ENCODE data around the gene AAMP.

The AAMP gene

DNA sequence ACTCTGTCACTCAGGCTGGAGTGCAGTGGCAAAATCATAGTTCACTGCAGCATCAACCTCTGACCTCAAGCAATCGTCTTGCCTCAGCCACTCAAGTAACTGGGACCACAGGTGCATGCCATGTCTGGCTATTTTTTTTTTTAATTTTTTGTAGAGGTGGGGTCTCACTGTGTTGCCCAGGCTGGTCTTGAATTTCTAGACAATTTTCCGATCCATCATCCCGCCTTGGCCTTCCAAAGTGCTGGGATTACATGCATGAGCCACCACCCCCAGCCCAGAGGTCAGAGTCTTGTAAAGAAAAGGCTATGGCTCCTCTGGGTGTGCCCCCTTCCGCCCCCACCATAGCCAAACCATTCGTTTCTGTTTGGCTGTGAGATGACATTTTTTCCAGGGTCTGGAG, 35.4 kb upstream of the AAMP start:
- Mint-ChIP-seq H3K27me3 (peaks cover 0 to 17% of the 10 kb centered on the region in 2 donors), H3K36me3 (ENCODE audit: insufficient read depth) (peaks cover 8% of the 10 kb centered on the region), H3K4me1 (ENCODE audit: low read depth in 2 of 2) (peaks cover 4 to 6% of the 10 kb centered on the region in 2 donors), H3K9me3 (no peaks in the 10 kb centered on the region), H3K27ac (no peak overlapping the region), H3K4me3 (no peak overlapping the region)
- ATAC-seq (replicated peaks): no peak
- DNase-seq: no peak

- Mint-ChIP-seq H3K36me3 (ENCODE audit: insufficient read depth) (peaks cover 7% of the 10 kb centered on the region), H3K27ac (peak overlapping the region in 1 of 2 donors; percentile 62), H3K4me1 (ENCODE audit: low read depth in 2 of 2) (peaks cover 4 to 6% of the 10 kb centered on the region in 2 donors), H3K4me3 (no peak overlapping the region), H3K9me3 (no peaks in the 10 kb centered on the region), H3K27me3 (no peaks in the 10 kb centered on the region)
- ATAC-seq (replicated peaks): peak; percentile 99
- DNase-seq: peak; percentile 89 to 92 (median 89)
Observed at GRCh38 chr2:218301176-218301819, 31.4 kb upstream of the AAMP start.

GRCh38 chr2:218300141-218300540, 30.2 kb upstream of the AAMP start:
- H3K4me3 Mint-ChIP-seq: no peak overlapping the region
- peaks cover 6% of the 10 kb centered on the region in 2 donors for H3K4me1 Mint-ChIP-seq (ENCODE audit: low read depth in 2 of 2)
- DNase-seq (no peak), ATAC-seq (replicated peaks) (no peak)
- no peak overlapping the region for H3K27ac Mint-ChIP-seq
- H3K27me3 Mint-ChIP-seq: no peaks in the 10 kb centered on the region
- peaks cover 7% of the 10 kb centered on the region for H3K36me3 Mint-ChIP-seq (ENCODE audit: insufficient read depth)
- no peaks in the 10 kb centered on the region for H3K9me3 Mint-ChIP-seq

DNA sequence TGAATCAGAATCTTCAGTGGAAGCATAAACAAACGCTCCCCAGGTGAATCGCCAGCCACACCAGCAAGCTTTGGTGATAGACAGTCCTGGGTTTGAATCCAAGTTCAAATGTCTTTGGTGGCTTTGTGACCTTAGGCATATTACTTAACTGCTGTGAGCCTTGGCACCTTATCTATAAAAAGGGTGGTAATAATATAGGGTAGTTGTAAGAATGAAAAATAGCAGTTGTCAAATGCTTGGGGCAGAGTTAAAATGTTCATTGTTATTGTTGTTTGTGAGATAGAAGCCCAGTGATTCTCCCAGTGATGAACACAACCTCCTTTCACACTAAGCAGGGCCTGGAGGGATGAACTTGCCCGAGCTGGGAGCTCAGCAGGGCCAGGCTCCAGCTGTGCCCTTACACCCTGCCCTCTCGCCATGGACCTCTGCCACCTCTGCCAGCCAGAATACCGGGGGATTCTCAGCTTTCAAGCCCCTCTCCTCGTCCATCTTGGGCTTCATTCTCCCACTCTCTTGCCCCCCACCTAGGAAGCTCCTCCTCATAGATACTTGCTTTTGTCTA, 28.5 kb upstream of the AAMP start:
- ATAC-seq (replicated peaks): no peak
- peaks cover 6 to 13% of the 10 kb centered on the region in 2 donors for H3K4me1 Mint-ChIP-seq (ENCODE audit: low read depth in 2 of 2)
- no peaks in the 10 kb centered on the region for H3K27me3 Mint-ChIP-seq
- no peak for DNase-seq
- H3K4me3 Mint-ChIP-seq: no peak overlapping the region
- peaks cover 7% of the 10 kb centered on the region for H3K36me3 Mint-ChIP-seq (ENCODE audit: insufficient read depth)
- H3K27ac Mint-ChIP-seq: no peak overlapping the region
- H3K9me3 Mint-ChIP-seq: no peaks in the 10 kb centered on the region

DNA sequence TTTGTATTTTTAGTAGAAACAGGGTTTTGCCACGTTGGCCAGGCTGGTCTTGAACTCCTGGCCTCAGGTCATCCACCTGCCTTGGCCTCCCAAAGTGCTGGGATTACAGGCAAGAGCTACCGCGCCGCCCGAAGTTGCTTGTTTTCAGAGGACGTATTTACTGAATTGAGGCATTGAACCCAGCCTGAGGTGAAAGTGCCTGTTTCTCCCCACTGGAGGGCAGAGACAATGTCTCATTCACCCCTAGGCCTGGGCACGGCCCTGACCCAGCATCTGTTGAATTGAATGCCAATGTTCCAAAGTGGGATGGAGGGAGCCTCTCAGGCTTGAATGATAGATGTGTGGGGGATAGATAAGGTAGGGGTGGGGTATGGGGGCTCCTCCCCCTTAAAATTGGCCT, 26.9 kb upstream of the AAMP start:
- Mint-ChIP-seq H3K36me3 (ENCODE audit: insufficient read depth) (peaks cover 7% of the 10 kb centered on the region), H3K27ac (no peak overlapping the region), H3K4me1 (ENCODE audit: low read depth in 2 of 2) (peaks cover 13 to 15% of the 10 kb centered on the region in 2 donors), H3K27me3 (no peaks in the 10 kb centered on the region), H3K4me3 (no peak overlapping the region), H3K9me3 (no peaks in the 10 kb centered on the region)
- no peak for DNase-seq
- ATAC-seq (replicated peaks): no peak

DNA sequence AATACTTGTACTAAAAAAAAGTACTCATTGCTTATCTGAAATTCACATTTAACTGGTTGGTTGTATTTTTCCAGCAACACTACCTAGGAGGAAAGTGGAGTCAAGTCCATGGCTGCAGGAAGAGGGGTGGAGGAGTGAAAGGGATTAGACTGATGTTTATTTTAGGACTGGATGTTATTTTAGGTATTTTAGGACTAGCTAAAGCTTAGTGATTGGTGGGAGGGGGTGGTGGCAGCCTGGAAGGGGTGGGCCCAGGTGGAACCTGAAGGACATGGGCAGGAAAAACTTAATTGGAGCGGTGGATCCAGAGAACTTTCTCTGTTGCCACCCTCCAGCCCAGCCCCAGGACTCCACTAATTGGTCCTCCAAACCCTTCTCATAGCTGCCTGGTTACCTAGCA, 26.3 kb upstream of the AAMP start:
- ATAC-seq (replicated peaks) (no peak), DNase-seq (no peak)
- H3K27ac Mint-ChIP-seq: no peak overlapping the region
- H3K9me3 Mint-ChIP-seq: no peaks in the 10 kb centered on the region
- H3K4me3 Mint-ChIP-seq: no peak overlapping the region
- H3K36me3 Mint-ChIP-seq (ENCODE audit: insufficient read depth): peaks cover 7% of the 10 kb centered on the region
- H3K4me1 Mint-ChIP-seq (ENCODE audit: low read depth in 2 of 2): peaks cover 15 to 18% of the 10 kb centered on the region in 2 donors
- no peaks in the 10 kb centered on the region for H3K27me3 Mint-ChIP-seq

DNA sequence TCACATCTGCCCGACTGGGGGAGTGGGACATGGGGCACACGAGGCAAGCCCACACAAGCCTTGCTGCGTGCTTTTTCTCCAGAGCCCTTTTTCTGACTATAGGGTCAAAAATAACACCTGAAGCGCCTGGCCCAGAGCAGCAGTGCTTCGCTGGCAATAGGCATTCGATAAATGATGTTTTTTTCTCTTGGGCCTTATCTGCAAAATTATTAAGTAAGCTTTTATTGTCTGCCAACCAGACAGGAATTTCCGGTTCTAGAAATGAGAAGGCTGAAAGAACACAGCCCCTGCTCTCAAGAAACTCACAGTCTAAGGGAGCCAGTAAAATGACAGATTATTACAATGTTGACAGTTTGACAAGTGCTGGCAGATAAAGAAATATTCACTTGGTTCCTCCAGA, 25.1 kb upstream of the AAMP start:
- Mint-ChIP-seq H3K27me3 (no peaks in the 10 kb centered on the region), H3K4me3 (no peak overlapping the region), H3K27ac (peak overlapping the region in 1 of 2 donors; percentile 38), H3K36me3 (ENCODE audit: insufficient read depth) (peaks cover 6% of the 10 kb centered on the region), H3K4me1 (ENCODE audit: low read depth in 2 of 2) (peaks cover 25 to 29% of the 10 kb centered on the region in 2 donors), H3K9me3 (no peaks in the 10 kb centered on the region)
- no peak for DNase-seq
- ATAC-seq (replicated peaks): no peak

- Mint-ChIP-seq H3K4me3 (no peak overlapping the region), H3K27ac (peak overlapping the region in 1 of 2 donors; percentile 99), H3K4me1 (ENCODE audit: low read depth in 2 of 2) (peaks cover 30 to 34% of the 10 kb centered on the region in 2 donors), H3K9me3 (no peaks in the 10 kb centered on the region), H3K27me3 (no peaks in the 10 kb centered on the region), H3K36me3 (ENCODE audit: insufficient read depth) (peaks cover 6% of the 10 kb centered on the region)
- no peak for DNase-seq
- no peak for ATAC-seq (replicated peaks)
Observed at GRCh38 chr2:218294430-218295022, 24.6 kb upstream of the AAMP start.

DNA sequence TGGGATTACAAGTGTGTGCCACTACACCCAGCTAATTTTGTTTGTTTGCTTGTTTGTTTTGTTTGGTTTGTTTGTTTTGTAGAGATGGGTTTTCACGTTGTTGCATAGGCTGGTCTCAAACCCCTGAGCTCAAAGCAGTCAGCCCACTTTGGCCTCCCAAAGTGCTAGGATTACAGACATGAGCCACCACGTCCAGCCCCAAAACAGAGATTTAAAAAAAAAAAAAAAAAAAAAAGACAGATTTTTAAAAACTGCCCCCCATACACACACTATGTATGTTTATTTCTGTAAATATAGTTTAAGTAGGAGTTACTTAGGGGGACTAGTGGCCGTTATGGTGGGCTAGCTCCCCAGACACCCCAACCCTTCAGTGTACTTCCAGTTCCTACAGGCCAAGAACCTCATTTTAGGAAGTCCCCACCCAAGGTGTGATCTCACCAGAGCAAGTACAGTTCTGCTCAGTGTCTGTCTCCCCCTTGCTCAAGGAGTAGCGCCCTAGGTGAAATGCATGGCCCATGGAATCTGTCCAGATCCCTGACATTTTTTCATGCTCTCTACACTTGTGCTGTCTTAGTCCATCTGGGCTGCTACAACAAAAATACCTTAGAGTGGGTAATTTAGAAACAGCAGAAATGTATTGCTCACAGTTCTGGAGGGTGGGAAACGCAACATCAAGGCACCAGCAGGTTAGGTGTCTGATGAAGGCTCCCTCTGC, 23.9 kb upstream of the AAMP start:
- H3K4me3 Mint-ChIP-seq: peak overlapping the region in 1 of 2 donors; percentile 42
- DNase-seq (no peak), ATAC-seq (replicated peaks) (no peak)
- no peaks in the 10 kb centered on the region for H3K27me3 Mint-ChIP-seq
- no peaks in the 10 kb centered on the region for H3K9me3 Mint-ChIP-seq
- peaks cover 5% of the 10 kb centered on the region for H3K36me3 Mint-ChIP-seq (ENCODE audit: insufficient read depth)
- H3K4me1 Mint-ChIP-seq (ENCODE audit: low read depth in 2 of 2): peaks cover 34 to 40% of the 10 kb centered on the region in 2 donors
- H3K27ac Mint-ChIP-seq: peak overlapping the region in 1 of 2 donors; percentile 99

- H3K27ac Mint-ChIP-seq: peak within 1 kb of the TSS; percentile 99
- peak; percentile 78 to 84 (median 83) for DNase-seq
- H3K36me3 Mint-ChIP-seq (ENCODE audit: insufficient read depth): peaks cover 5% of the 10 kb centered on the region
- ATAC-seq (replicated peaks): peak; percentile 89
- peaks cover 45 to 51% of the 10 kb centered on the region in 2 donors for H3K4me1 Mint-ChIP-seq (ENCODE audit: low read depth in 2 of 2)
- no peaks in the 10 kb centered on the region for H3K27me3 Mint-ChIP-seq
- H3K4me3 Mint-ChIP-seq: peak within 1 kb of the TSS; percentile 88 to 89
- no peaks in the 10 kb centered on the region for H3K9me3 Mint-ChIP-seq
Observed at GRCh38 chr2:218292048-218293014, 22.4 kb upstream of the AAMP start, which contains the start of gene TMBIM1. TMBIM1 (minus strand) TSS chr2:218292503; CDS start chr2:218282141, 10,362 bp downstream.

GRCh38 chr2:218291318-218292047, 21.5 kb upstream of the AAMP start:
- ATAC-seq (replicated peaks) (no peak), DNase-seq (no peak)
- Mint-ChIP-seq H3K4me3 (peak overlapping the region; percentile 88 to 89), H3K27ac (peak overlapping the region; percentile 99), H3K36me3 (ENCODE audit: insufficient read depth) (peaks cover 14% of the 10 kb centered on the region), H3K4me1 (ENCODE audit: low read depth in 2 of 2) (peaks cover 53 to 60% of the 10 kb centered on the region in 2 donors), H3K9me3 (no peaks in the 10 kb centered on the region), H3K27me3 (no peaks in the 10 kb centered on the region)
